Natural killer cell (primary cell): Measurements from ENCODE around the gene ZNF439. TPM values are rescaled to one million over a fixed set of nuclear protein-coding genes. Genes with fewer than 3 reads are reported as not detected.
"Not testable (repeated sequence)": the region's sequence is repeated elsewhere in the genome, so short reads cannot be mapped to it uniquely, and the experiment has no call there.

ENCODE experiments used
- ATAC-seq, 3 donors: fragments of 150-1000 bp in 2 of 3; fragments of 200-7000 bp in 1 of 3; cut with Tn5 transposase; 1 replicate in 1 of 3; 2 replicates in 2 of 3; pipeline ENCODE4 v1.10.0; 2021; ENCODE audit warnings: mild to moderate bottlenecking in 2 of 3, moderate library complexity in 2 of 3
- DNase-seq, 2 donors: peaks; one replicate each; pipeline versions ENCODE4 v3.0.0 to v3.0.0-alpha.2; 2013 to 2021; ENCODE audit warnings: mixed read lengths in 1 of 2
- H3K27ac ChIP-seq: one replicate; pipeline ENCODE4 v1.5.1; 2013; ENCODE audit warnings: mild to moderate bottlenecking, low read length
- H3K27me3 ChIP-seq: one replicate; pipeline ENCODE4 v1.6.1; 2013; ENCODE audit warnings: low read length; ENCODE audit not compliant: control insufficient read depth, insufficient read depth
- H3K36me3 ChIP-seq: one replicate; pipeline ENCODE4 v1.6.1; 2013; ENCODE audit warnings: low read length; ENCODE audit not compliant: control insufficient read depth, insufficient read depth
- H3K4me1 ChIP-seq: one replicate; pipeline ENCODE4 v1.6.1; 2013; ENCODE audit warnings: low read length; ENCODE audit not compliant: control insufficient read depth, insufficient read depth
- H3K4me3 ChIP-seq: one replicate; pipeline ENCODE4 v1.5.1; 2013; ENCODE audit warnings: low read length
- H3K9me3 ChIP-seq: one replicate; pipeline ENCODE4 v1.6.1; 2013; ENCODE audit warnings: low read length; ENCODE audit not compliant: control insufficient read depth, insufficient read depth
- H3K27ac Mint-ChIP-seq, 2 donors: one replicate each; pipeline ENCODE4 v1.8.0; 2022; ENCODE audit warnings: mild to moderate bottlenecking in 2 of 2, mixed read lengths in 2 of 2, moderate library complexity in 1 of 2
- H3K27me3 Mint-ChIP-seq, 2 donors: one replicate each; pipeline ENCODE4 v1.8.0; 2022; ENCODE audit warnings: low read depth in 2 of 2, mixed read lengths in 2 of 2
- H3K36me3 Mint-ChIP-seq: one replicate; pipeline ENCODE4 v1.8.0; 2022; ENCODE audit warnings: mixed read lengths
- H3K4me1 Mint-ChIP-seq, 2 donors: one replicate each; pipeline ENCODE4 v1.8.0; 2022; ENCODE audit warnings: mixed read lengths in 2 of 2
- H3K4me3 Mint-ChIP-seq: one replicate; pipeline ENCODE4 v1.8.0; 2022; ENCODE audit warnings: mild to moderate bottlenecking, moderate library complexity, mixed read lengths
- H3K9me3 Mint-ChIP-seq, 2 donors: one replicate each; pipeline ENCODE4 v1.8.0; 2022; ENCODE audit warnings: mixed read lengths in 2 of 2
- WGBS: methylation state at CpG from one replicate; pipeline ENCODE4 v1.1.7; 2013; ENCODE audit warnings: missing lambda C conversion rate; ENCODE audit not compliant: insufficient coverage; 5-methylcytosine and 5-hydroxymethylcytosine counted together
- intact Hi-C: fragments of 100-400 bp; cut with micrococcal nuclease; formaldehyde crosslinking; loops from one replicate; pipeline ENCODE4 v1.14.2; 2022
- total RNA-seq, 4 donors: library from RNA; stranded (reverse); fragments of 120-200 nt in 1 of 4; gene quantifications; one replicate each; pipeline versions ENCODE4 v1.2.3 to v1.2.4, GENCODE V29; 2013 to 2022
- TF ChIP-seq, protein P1 (sequence below): fragments of 200-600 bp; IDR thresholded peaks from one replicate; pipeline ENCODE4 v1.8.0; 2022; ENCODE audit warnings: antibody characterized with exemption

ZNF439 gene
- total RNA-seq, 3 donors from 2014 or later (not counting 1 experiment from before 2014, with no cell fraction given), result 9.6 to 18.4 (median 15.4) TPM

- peak overlapping the region; percentile 95 for H3K4me3 Mint-ChIP-seq
- Histone ChIP-seq H3K9me3 (no peaks in the 10 kb centered on the region), H3K27ac (no peak overlapping the region), H3K4me3 (peak overlapping the region; percentile 66), H3K36me3 (no peaks in the 10 kb centered on the region), H3K4me1 (peaks cover 17% of the 10 kb centered on the region), H3K27me3 (no peaks in the 10 kb centered on the region)
- peaks cover 24 to 28% of the 10 kb centered on the region in 2 donors for H3K4me1 Mint-ChIP-seq
- intact Hi-C loops, result no loop called here
- no peaks in the 10 kb centered on the region for H3K9me3 Mint-ChIP-seq
- ATAC-seq (peak in 1 of 3 donors; percentile 6), DNase-seq (no peak)
- whole genome bisulfite sequencing, result 23% methylated on average over 7 of the region's 7 CpGs
- peak overlapping the region; percentile 82 to 92 for H3K27ac Mint-ChIP-seq
- H3K36me3 Mint-ChIP-seq, result no peaks in the 10 kb centered on the region
- peaks cover 0 to 3% of the 10 kb centered on the region in 2 donors for H3K27me3 Mint-ChIP-seq
- TF ChIP-seq, protein P1, sequence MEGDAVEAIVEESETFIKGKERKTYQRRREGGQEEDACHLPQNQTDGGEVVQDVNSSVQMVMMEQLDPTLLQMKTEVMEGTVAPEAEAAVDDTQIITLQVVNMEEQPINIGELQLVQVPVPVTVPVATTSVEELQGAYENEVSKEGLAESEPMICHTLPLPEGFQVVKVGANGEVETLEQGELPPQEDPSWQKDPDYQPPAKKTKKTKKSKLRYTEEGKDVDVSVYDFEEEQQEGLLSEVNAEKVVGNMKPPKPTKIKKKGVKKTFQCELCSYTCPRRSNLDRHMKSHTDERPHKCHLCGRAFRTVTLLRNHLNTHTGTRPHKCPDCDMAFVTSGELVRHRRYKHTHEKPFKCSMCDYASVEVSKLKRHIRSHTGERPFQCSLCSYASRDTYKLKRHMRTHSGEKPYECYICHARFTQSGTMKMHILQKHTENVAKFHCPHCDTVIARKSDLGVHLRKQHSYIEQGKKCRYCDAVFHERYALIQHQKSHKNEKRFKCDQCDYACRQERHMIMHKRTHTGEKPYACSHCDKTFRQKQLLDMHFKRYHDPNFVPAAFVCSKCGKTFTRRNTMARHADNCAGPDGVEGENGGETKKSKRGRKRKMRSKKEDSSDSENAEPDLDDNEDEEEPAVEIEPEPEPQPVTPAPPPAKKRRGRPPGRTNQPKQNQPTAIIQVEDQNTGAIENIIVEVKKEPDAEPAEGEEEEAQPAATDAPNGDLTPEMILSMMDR, result no peak
Observed at GRCh38 chr19:11887234-11887610, 38.7 kb downstream of the ZNF439 start.

DNA sequence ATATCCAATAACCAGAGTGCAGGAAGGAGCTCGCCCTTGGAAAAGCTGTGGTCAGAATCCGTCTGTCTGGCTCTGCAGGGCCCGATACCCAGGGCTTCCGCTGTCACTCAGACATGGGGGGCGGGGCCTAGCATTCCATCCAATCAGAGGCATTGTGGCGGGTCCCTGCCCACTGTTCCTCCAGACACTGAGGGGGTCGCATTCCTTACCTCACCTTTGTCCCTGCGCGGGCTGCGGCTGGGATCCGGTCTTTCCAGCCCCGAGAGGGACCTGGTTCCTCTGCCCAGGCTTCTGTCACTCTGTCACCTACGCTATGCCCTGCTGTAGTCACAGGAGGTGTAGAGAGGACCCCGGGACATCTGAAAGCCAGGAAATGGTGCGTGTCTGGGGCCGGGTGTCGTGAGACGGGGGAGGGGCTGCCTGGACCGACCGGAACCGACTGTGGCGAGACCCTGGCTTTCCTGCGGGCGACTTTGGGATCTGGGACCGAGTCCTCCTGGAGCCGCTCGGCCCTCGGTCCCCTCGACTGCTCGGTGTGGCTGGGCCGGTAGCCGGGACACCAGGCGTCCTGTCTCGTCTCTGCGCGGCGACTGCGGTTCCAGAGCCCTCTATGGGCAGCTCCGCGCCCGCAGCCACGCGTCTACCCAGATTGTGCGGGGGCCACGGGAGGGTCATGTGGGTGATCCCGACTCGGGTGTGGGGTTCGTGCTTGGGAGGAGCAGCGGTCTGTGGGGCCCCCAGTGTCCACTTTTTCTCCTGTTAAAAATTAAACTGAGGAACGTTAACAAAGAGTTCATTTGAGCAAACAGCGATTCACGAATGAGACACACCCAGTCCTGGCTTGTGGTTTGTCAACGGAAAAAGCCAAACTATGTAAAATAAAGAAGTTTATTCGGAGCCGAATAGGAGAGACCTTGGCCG lies 39.3 kb downstream of the ZNF439 start, which contains the start of gene ZNF69:
TSS of gene ZNF69 (plus strand) at position 172 of the 921 bp plus-strand sequence. CDS start at position 314, 142 bp downstream.
- TF ChIP-seq, protein P1, result no peak
- Histone ChIP-seq H3K4me3 (peak within 1 kb of the TSS; percentile 66), H3K27ac (peak within 1 kb of the TSS; percentile 40), H3K4me1 (peaks cover 17% of the 10 kb centered on the region), H3K9me3 (no peaks in the 10 kb centered on the region), H3K27me3 (no peaks in the 10 kb centered on the region), H3K36me3 (no peaks in the 10 kb centered on the region)
- Mint-ChIP-seq H3K9me3 (no peaks in the 10 kb centered on the region), H3K4me1 (peaks cover 24 to 28% of the 10 kb centered on the region in 2 donors), H3K27ac (peak within 1 kb of the TSS; percentile 82 to 92), H3K36me3 (no peaks in the 10 kb centered on the region), H3K4me3 (peak within 1 kb of the TSS; percentile 95), H3K27me3 (peaks cover 0 to 3% of the 10 kb centered on the region in 2 donors)
- ATAC-seq, result peak; percentile 83 to 86 (median 86)
- intact Hi-C loops, result no loop called here
- peak; percentile 63 to 69 for DNase-seq
- WGBS, result under 1% methylated on average over 56 of the region's 56 CpGs

DNA sequence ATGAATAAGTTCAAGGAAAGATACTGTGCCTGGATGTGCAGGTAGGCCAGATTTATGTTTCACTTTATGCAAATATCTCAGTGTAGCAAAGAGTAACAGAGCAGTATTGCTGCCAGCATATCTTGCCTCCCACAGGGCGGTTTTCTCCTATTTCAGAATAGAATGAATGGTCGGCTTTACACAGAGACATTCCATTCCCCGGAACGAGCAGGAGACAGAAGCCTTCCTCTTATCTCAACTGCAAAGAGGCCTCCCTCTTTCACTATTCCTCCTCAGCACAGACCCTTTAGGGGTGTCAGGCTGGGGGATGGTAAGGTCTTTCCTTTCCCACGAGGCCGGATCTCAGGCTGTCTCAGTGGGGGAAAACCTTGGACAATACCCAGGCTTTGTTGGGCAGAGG lies 41.4 kb downstream of the ZNF439 start:
- H3K4me3 Mint-ChIP-seq, H3K36me3 Mint-ChIP-seq: not testable (repeated sequence)

DNA sequence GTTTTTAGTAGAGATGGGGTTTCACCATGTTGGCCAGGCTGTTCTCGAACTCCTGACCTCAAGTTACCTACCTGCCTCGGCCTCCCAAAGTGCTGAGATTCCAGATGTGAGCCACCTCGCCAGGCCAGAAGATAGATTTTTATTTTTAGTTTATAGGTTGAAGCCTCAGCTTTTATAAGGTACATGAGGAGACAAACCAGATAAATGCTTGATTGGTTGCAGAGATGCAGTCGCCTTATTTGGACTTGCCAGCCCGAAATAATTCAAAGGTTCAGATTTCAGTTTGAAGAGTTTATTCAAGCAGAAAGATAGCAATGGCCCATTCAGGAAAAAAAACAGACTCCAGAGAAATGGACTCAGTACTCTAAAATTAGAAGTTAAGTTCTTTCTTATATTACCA lies 42.1 kb downstream of the ZNF439 start:
- intact Hi-C loops, result no loop called here
- TF ChIP-seq, protein P1, result no peak
- Mint-ChIP-seq H3K4me1 (peaks cover 34 to 38% of the 10 kb centered on the region in 2 donors), H3K27ac (no peak overlapping the region), H3K4me3 (no peak overlapping the region), H3K9me3 (no peaks in the 10 kb centered on the region), H3K27me3 (no peaks in the 10 kb centered on the region), H3K36me3 (no peaks in the 10 kb centered on the region)
- no peak for DNase-seq
- H3K36me3 ChIP-seq, result no peaks in the 10 kb centered on the region
- H3K27ac ChIP-seq, result no peak overlapping the region
- H3K27me3 ChIP-seq, result no peaks in the 10 kb centered on the region
- peaks cover 17% of the 10 kb centered on the region for H3K4me1 ChIP-seq
- no peaks in the 10 kb centered on the region for H3K9me3 ChIP-seq
- no peak overlapping the region for H3K4me3 ChIP-seq
- 82% methylated on average over 5 of the region's 5 CpGs for WGBS
- no peak for ATAC-seq

More for the DNA sequence above, 41.4 kb downstream of the ZNF439 start:
- H3K36me3 ChIP-seq, intact Hi-C loops, H3K27me3 Mint-ChIP-seq, H3K27me3 ChIP-seq, ATAC-seq, H3K27ac Mint-ChIP-seq, H3K27ac ChIP-seq, H3K9me3 ChIP-seq, H3K9me3 Mint-ChIP-seq, DNase-seq, H3K4me3 ChIP-seq: not testable (repeated sequence)
- H3K4me1 Mint-ChIP-seq, result peaks cover 28 to 31% of the 10 kb centered on the region in 2 donors
- 98% methylated on average over 6 of the region's 6 CpGs for WGBS
- H3K4me1 ChIP-seq, result peaks cover 17% of the 10 kb centered on the region
